Measurements from ENCODE around the gene STAMBPL1.
A peak's percentile ranks its signal among the peaks of the same experiment; 100 is the strongest.
"Not testable (repeated sequence)": the region's sequence is repeated elsewhere in the genome, so short reads cannot be mapped to it uniquely, and the experiment has no call there.

The STAMBPL1 gene

GRCh38 chr10:88879534-88880281 is at the start of gene STAMBPL1:
TSS of gene STAMBPL1 (plus strand) at chr10:88880245. CDS start at chr10:88901709, 21,464 bp downstream.
- peak; percentile 56 to 58 for DNase-seq (ENCODE audit: low read depth in 2 of 2)

GRCh38 chr10:88830643-88831268 is 49.3 kb upstream of the STAMBPL1 start:
- no peak for DNase-seq (ENCODE audit: low read depth in 2 of 2)

GRCh38 chr10:88831709-88832108 is 48.3 kb upstream of the STAMBPL1 start:
- no peak for DNase-seq (ENCODE audit: low read depth in 2 of 2)

GRCh38 chr10:88832376-88832775 is 47.7 kb upstream of the STAMBPL1 start:
- no peak for DNase-seq (ENCODE audit: low read depth in 2 of 2)

- DNase-seq (ENCODE audit: low read depth in 2 of 2) = no peak
Observed at GRCh38 chr10:88833156-88833555, 46.9 kb upstream of the STAMBPL1 start.

GRCh38 chr10:88833723-88834122 is 46.3 kb upstream of the STAMBPL1 start:
- no peak for DNase-seq (ENCODE audit: low read depth in 2 of 2)

GRCh38 chr10:88835096-88835909 is 44.7 kb upstream of the STAMBPL1 start:
- DNase-seq (ENCODE audit: low read depth in 2 of 2) = peak; percentile 76 to 86

- DNase-seq (ENCODE audit: low read depth in 2 of 2) = no peak
Observed at GRCh38 chr10:88835910-88836221, 44.2 kb upstream of the STAMBPL1 start.

- not testable (repeated sequence) for DNase-seq (ENCODE audit: low read depth in 2 of 2)
Observed at GRCh38 chr10:88837632-88838031, 42.4 kb upstream of the STAMBPL1 start.

- no peak for DNase-seq (ENCODE audit: low read depth in 2 of 2)
Observed at GRCh38 chr10:88838766-88839350, 41.2 kb upstream of the STAMBPL1 start.

- DNase-seq (ENCODE audit: low read depth in 2 of 2) = no peak
Observed at GRCh38 chr10:88840104-88840503, 39.9 kb upstream of the STAMBPL1 start.

- DNase-seq (ENCODE audit: low read depth in 2 of 2) = no peak
Observed at GRCh38 chr10:88840881-88841280, 39.2 kb upstream of the STAMBPL1 start.

- DNase-seq (ENCODE audit: low read depth in 2 of 2) = no peak
Observed at GRCh38 chr10:88841316-88842111, 38.5 kb upstream of the STAMBPL1 start.

GRCh38 chr10:88843171-88843570 is 36.9 kb upstream of the STAMBPL1 start:
- no peak for DNase-seq (ENCODE audit: low read depth in 2 of 2)

GRCh38 chr10:88848499-88848898 is 31.5 kb upstream of the STAMBPL1 start:
- no peak for DNase-seq (ENCODE audit: low read depth in 2 of 2)

- DNase-seq (ENCODE audit: low read depth in 2 of 2) = no peak
Observed at GRCh38 chr10:88849234-88849633, 30.8 kb upstream of the STAMBPL1 start.

- no peak for DNase-seq (ENCODE audit: low read depth in 2 of 2)
Observed at GRCh38 chr10:88850712-88851111, 29.3 kb upstream of the STAMBPL1 start.

GRCh38 chr10:88851706-88852105 is 28.3 kb upstream of the STAMBPL1 start, which contains the start of gene ANKRD22:
TSS of gene ANKRD22 (minus strand) at chr10:88851844. CDS start at chr10:88851607, 237 bp downstream.
- DNase-seq (ENCODE audit: low read depth in 2 of 2) = no peak

GRCh38 chr10:88852327-88852726 is 27.7 kb upstream of the STAMBPL1 start:
- DNase-seq (ENCODE audit: low read depth in 2 of 2) = no peak

- DNase-seq (ENCODE audit: low read depth in 2 of 2) = no peak
Observed at GRCh38 chr10:88853155-88853881, 26.7 kb upstream of the STAMBPL1 start.

- DNase-seq (ENCODE audit: low read depth in 2 of 2) = no peak
Observed at GRCh38 chr10:88854684-88855083, 25.4 kb upstream of the STAMBPL1 start.
